ENCODE results near the gene CTDSP2.
A peak's percentile ranks its signal among the peaks of the same experiment; 100 is the strongest.

CTDSP2 gene

GRCh38 chr12:57846577-57847319 lies at the start of gene CTDSP2:
CTDSP2 (minus strand) TSS chr12:57846729; CDS start chr12:57846435, 294 bp downstream.
- peak within 1 kb of the TSS; percentile 91 for H3K27ac ChIP-seq
- TF ChIP-seq CTCF (IDR thresholded peaks at IDR 0.05) (no peak), ZFX (IDR thresholded peaks at IDR 0.05; ENCODE audit: borderline replicate concordance) (no peak)

GRCh38 chr12:57896115-57896433 lies 49.5 kb upstream of the CTDSP2 start:
- TF ChIP-seq ZFX (IDR thresholded peaks at IDR 0.05; ENCODE audit: borderline replicate concordance) (no peak), CTCF (IDR thresholded peaks at IDR 0.05) (no peak)

GRCh38 chr12:57895389-57896114 lies 49.0 kb upstream of the CTDSP2 start:
- TF ChIP-seq ZFX (IDR thresholded peaks at IDR 0.05; ENCODE audit: borderline replicate concordance) (no peak), CTCF (IDR thresholded peaks at IDR 0.05) (no peak)
- no peak overlapping the region for H3K27ac ChIP-seq

More at GRCh38 chr12:57896115-57896433, 49.5 kb upstream of the CTDSP2 start:
- no peak overlapping the region for H3K27ac ChIP-seq

- TF ChIP-seq ZFX (IDR thresholded peaks at IDR 0.05; ENCODE audit: borderline replicate concordance) (no peak), CTCF (IDR thresholded peaks at IDR 0.05) (no peak)
- H3K27ac ChIP-seq, result no peak overlapping the region
These were observed 48.1 kb upstream of the CTDSP2 start for GRCh38 chr12:57894399-57895292.

- no peak for TF ChIP-seq ZFX (IDR thresholded peaks at IDR 0.05; ENCODE audit: borderline replicate concordance)
- no peak for TF ChIP-seq CTCF (IDR thresholded peaks at IDR 0.05)
- no peak overlapping the region for H3K27ac ChIP-seq
These were observed 47.2 kb upstream of the CTDSP2 start for GRCh38 chr12:57893431-57894353.

GRCh38 chr12:57892232-57892972 lies 45.9 kb upstream of the CTDSP2 start:
- no peak overlapping the region for H3K27ac ChIP-seq
- TF ChIP-seq CTCF (IDR thresholded peaks at IDR 0.05) (no peak), ZFX (IDR thresholded peaks at IDR 0.05; ENCODE audit: borderline replicate concordance) (no peak)

Data from 22Rv1 (cell line).